ENCODE data around the gene TPRG1L. TPM values are rescaled to one million over a fixed set of nuclear protein-coding genes. Genes with fewer than 3 reads are reported as not detected.

Gene TPRG1L
- total RNA-seq, 1 experiment from 2014 or later: 14.4 TPM

DNA sequence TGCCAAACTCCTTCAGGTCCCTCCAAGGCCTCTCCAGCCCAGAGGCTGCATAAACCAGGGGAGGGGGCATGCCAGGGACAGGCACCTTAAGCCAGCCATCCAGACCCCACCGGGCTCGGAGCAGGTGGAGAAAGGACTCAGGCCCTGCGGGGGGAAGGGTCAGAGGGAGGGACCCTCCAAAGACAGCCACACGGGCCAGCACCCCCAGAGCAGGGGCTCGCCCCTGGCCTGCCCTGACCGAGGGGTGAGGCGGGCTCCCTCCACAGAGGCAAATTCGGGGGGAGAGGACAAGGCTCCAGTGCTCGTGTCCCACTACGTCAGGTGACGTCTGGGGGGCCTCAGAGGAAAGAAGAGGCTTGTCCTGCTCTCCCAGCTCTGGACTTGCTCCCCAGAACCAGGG is 21.7 kb upstream of the TPRG1L start:
- Histone ChIP-seq H4K20me1 (ENCODE audit: insufficient read depth, low read depth, low read length) (no peaks in the 10 kb centered on the region), H3K9me3 (ENCODE audit: low read length) (peaks cover 2% of the 10 kb centered on the region; the same call in 1 of the 2 replicates), H3K4me2 (ENCODE audit: low read depth, low read length, poor library complexity, severe bottlenecking) (no peak overlapping the region), H3K27ac (ENCODE audit: low read length) (no peak overlapping the region), H3K36me3 (ENCODE audit: insufficient read depth, low read length) (no peaks in the 10 kb centered on the region), H2AFZ (ENCODE audit: low read length) (no peak overlapping the region), H3K9me2 (replicated peaks; ENCODE audit: insufficient read depth, low read length) (no peaks in the 10 kb centered on the region), H3K4me1 (ENCODE audit: low read length) (peaks cover 3% of the 10 kb centered on the region; the same call in 1 of the 2 replicates), H3K27me3 (ENCODE audit: low read length) (no peaks in the 10 kb centered on the region), H3K9ac (ENCODE audit: low read length) (no peak overlapping the region), H3K79me2 (ENCODE audit: low read length) (no peaks in the 10 kb centered on the region), H3K4me3 (ENCODE audit: low read length) (no peak overlapping the region)
- no peak for DNase-seq

DNA sequence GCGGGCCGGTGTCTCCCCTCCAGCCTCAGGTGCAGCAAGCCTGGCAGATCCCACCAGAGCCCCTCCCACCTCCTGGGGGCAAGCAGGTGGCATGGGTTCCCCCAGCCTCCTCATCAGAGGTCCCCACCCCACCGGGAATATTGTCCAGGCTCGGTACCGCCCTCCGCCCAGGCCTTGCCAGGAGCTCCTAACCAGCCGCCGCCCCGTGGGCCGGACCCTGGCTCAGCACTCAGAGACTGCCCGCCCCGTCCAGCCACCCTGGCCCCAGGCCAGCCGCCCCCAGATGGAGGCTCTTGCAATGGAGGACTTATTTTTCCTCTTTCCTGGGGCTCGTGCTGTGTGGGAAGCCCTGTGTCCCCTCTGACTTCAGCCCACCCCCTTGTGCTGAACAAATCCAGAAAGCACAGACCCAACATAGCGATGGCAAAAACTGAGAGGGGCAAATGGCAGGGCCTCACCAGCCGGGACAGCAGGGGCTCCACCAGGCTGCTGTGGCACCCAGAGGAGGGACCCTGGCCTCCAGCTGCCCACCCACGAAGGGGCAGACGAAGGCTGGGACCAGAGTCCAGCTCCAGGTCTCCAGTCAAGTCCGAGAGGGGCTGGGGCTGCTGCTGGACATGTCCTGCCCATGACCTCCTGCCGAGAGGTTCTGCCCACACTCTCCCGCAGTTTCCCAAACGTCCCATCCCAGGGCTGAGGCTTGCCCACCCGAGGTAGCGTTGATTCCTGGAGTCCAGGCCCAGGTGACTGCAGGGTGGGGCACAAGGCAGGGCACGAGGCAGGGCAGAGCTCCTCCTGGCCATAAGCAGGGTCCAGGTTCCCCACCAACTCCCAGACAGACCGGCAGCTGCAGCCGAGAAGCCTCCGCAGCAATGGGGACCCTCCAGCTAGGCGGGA is 21.0 kb upstream of the TPRG1L start:
- H2AFZ ChIP-seq (ENCODE audit: low read length): no peak overlapping the region
- H3K36me3 ChIP-seq (ENCODE audit: insufficient read depth, low read length): no peaks in the 10 kb centered on the region
- H3K9me3 ChIP-seq (ENCODE audit: low read length): peaks cover 2% of the 10 kb centered on the region; the same call in 1 of the 2 replicates
- no peaks in the 10 kb centered on the region for H3K27me3 ChIP-seq (ENCODE audit: low read length)
- no peak overlapping the region for H3K4me2 ChIP-seq (ENCODE audit: low read depth, low read length, poor library complexity, severe bottlenecking)
- no peaks in the 10 kb centered on the region for H3K9me2 ChIP-seq (replicated peaks; ENCODE audit: insufficient read depth, low read length)
- no peaks in the 10 kb centered on the region for H4K20me1 ChIP-seq (ENCODE audit: insufficient read depth, low read depth, low read length)
- no peak overlapping the region for H3K27ac ChIP-seq (ENCODE audit: low read length)
- H3K9ac ChIP-seq (ENCODE audit: low read length): no peak overlapping the region
- no peaks in the 10 kb centered on the region for H3K79me2 ChIP-seq (ENCODE audit: low read length)
- H3K4me1 ChIP-seq (ENCODE audit: low read length): no peaks in the 10 kb centered on the region
- no peak overlapping the region for H3K4me3 ChIP-seq (ENCODE audit: low read length)
- DNase-seq: no peak

DNA sequence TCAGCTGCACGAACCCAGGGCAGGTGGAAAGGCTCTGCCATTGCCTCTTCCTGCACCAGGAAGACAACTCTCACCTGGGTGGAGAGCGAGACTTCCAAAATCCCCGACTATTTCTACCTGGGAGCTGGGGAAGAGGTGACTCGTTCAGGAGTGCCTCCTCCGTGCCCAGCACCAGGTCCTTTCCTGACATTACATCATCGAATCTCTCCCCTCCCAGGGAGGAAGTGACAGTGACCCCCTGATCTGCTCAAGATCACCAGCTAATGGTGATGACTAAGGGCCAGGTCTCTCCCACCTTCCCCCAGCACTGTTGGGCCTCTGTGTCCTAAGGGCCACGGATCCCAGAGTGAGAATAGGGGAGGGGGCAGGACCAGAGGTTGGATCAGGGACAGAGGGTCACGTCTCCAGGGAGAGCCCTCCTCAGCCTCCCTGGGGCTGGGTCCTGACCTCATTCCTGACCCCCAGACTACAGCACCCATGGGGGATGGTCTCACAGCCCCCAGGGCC is 20.3 kb upstream of the TPRG1L start:
- Histone ChIP-seq H3K36me3 (ENCODE audit: insufficient read depth, low read length) (no peaks in the 10 kb centered on the region), H3K9ac (ENCODE audit: low read length) (no peak overlapping the region), H3K4me3 (ENCODE audit: low read length) (no peak overlapping the region), H3K9me3 (ENCODE audit: low read length) (peaks cover 2% of the 10 kb centered on the region; the same call in 1 of the 2 replicates), H3K9me2 (replicated peaks; ENCODE audit: insufficient read depth, low read length) (no peaks in the 10 kb centered on the region), H4K20me1 (ENCODE audit: insufficient read depth, low read depth, low read length) (no peaks in the 10 kb centered on the region), H3K79me2 (ENCODE audit: low read length) (no peaks in the 10 kb centered on the region), H3K27me3 (ENCODE audit: low read length) (no peaks in the 10 kb centered on the region), H3K4me1 (ENCODE audit: low read length) (no peaks in the 10 kb centered on the region), H3K4me2 (ENCODE audit: low read depth, low read length, poor library complexity, severe bottlenecking) (no peak overlapping the region), H2AFZ (ENCODE audit: low read length) (no peak overlapping the region), H3K27ac (ENCODE audit: low read length) (no peak overlapping the region)
- no peak for DNase-seq

DNA sequence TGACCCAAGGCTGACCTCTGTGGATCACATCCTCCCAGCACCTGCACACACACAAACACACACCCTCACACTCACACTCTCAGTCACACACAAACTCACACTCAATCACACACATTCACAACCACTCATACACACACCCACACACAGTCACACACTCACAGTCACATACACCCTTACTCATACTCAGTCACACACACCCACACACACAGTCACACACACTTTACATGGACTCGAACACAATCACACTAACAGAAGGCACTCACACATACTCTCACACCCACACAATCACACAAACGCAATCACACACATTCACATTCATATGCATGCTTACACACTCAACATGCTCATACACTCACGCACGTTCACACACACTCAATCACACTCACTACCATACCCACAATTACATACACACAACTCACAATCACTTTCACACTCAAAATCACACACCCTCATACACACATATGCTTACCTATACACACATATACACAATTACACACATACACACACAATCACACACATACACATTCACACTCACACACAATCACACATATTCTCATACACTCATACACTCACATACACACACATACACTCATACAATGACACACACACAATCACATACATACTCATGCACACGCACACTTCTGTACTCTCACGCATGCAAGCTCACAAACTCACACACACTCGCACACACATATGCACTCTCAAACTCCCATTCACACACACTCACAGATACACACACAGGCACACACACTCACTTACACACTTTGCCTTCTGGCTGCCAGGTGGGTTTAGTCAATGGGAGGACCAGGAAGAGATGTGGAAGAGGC is 19.6 kb upstream of the TPRG1L start:
- H3K79me2 ChIP-seq (ENCODE audit: low read length): no peaks in the 10 kb centered on the region
- H3K36me3 ChIP-seq (ENCODE audit: insufficient read depth, low read length): no peaks in the 10 kb centered on the region
- no peak overlapping the region for H3K4me3 ChIP-seq (ENCODE audit: low read length)
- H4K20me1 ChIP-seq (ENCODE audit: insufficient read depth, low read depth, low read length): no peaks in the 10 kb centered on the region
- H3K27me3 ChIP-seq (ENCODE audit: low read length): no peaks in the 10 kb centered on the region
- no peak overlapping the region for H2AFZ ChIP-seq (ENCODE audit: low read length)
- no peak overlapping the region for H3K27ac ChIP-seq (ENCODE audit: low read length)
- H3K9me3 ChIP-seq (ENCODE audit: low read length): peaks cover 2% of the 10 kb centered on the region; the same call in 1 of the 2 replicates
- no peak overlapping the region for H3K4me2 ChIP-seq (ENCODE audit: low read depth, low read length, poor library complexity, severe bottlenecking)
- no peak for DNase-seq
- H3K9ac ChIP-seq (ENCODE audit: low read length): no peak overlapping the region
- H3K4me1 ChIP-seq (ENCODE audit: low read length): no peaks in the 10 kb centered on the region
- H3K9me2 ChIP-seq (replicated peaks; ENCODE audit: insufficient read depth, low read length): no peaks in the 10 kb centered on the region

DNA sequence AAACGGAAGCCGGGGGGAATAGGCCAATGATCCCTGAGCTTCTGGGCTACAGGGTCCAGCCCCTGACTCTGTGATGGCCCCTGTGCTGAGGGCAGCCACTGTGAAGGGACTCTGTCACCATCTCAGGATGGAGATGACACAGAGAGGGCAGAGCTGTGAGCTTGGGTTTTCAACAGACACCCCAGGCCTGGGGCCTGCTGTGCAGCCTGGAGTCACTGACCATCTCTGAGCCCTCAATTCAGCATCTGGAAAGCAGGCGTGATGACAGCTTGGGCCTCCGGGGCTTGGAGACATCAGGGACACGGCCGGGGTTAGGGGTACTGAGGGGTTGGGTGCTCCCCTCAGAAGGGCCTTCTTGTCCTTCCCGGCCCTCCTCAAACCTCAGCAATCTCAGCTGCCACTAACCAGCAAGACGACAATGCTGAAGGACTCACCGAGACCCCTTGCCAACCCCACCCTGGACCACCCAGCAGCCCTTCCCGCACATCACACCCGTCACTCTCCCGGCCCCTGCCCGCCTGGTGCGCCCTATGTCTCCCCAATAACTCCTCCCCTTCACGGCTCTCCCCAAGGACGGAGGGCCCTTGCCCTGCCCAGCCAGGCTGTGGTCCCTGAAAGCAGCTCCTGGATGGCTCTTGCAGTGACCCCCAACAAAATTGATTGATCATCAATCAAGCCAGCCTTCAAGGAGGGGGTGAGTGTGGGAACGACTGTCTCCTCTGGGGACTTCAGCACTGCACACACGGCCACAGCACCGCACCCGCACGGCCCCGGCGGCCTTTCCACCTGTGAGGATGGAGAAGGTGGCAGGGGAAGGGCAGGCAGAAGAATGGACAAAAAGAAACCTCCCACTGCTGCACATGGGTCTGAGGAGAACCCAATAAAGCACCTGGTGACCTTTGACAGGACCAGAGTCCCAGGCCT is 17.8 kb upstream of the TPRG1L start:
- Histone ChIP-seq H3K4me2 (ENCODE audit: low read depth, low read length, poor library complexity, severe bottlenecking) (no peak overlapping the region), H3K4me1 (ENCODE audit: low read length) (no peaks in the 10 kb centered on the region), H3K9me3 (ENCODE audit: low read length) (peaks cover 2% of the 10 kb centered on the region; the same call in 1 of the 2 replicates), H3K79me2 (ENCODE audit: low read length) (no peaks in the 10 kb centered on the region), H3K4me3 (ENCODE audit: low read length) (no peak overlapping the region), H3K27ac (ENCODE audit: low read length) (no peak overlapping the region), H2AFZ (ENCODE audit: low read length) (no peak overlapping the region), H3K27me3 (ENCODE audit: low read length) (no peaks in the 10 kb centered on the region), H4K20me1 (ENCODE audit: insufficient read depth, low read depth, low read length) (no peaks in the 10 kb centered on the region), H3K9ac (ENCODE audit: low read length) (no peak overlapping the region), H3K9me2 (replicated peaks; ENCODE audit: insufficient read depth, low read length) (no peaks in the 10 kb centered on the region), H3K36me3 (ENCODE audit: insufficient read depth, low read length) (no peaks in the 10 kb centered on the region)
- no peak for DNase-seq

DNA sequence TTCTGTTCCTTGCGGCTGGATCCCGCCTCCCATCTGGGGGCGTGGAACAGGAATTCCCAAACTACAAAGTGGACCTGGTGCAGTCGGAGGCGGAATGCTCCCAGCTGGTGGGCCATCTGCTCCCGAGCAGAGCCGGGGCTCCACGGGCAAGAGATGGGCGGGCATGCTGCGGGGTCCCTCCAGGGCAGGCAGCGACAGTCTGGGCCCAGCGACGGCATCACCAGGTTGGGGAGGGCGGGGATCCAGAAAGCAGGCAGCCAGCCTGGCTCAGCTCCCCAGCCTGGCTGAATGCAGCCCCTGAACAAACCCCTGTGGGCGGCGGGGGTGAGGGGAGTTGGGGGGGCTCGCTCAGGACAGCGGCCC is 17.1 kb upstream of the TPRG1L start:
- no peak overlapping the region for H3K9ac ChIP-seq (ENCODE audit: low read length)
- no peaks in the 10 kb centered on the region for H3K27me3 ChIP-seq (ENCODE audit: low read length)
- H3K79me2 ChIP-seq (ENCODE audit: low read length): no peaks in the 10 kb centered on the region
- H3K4me1 ChIP-seq (ENCODE audit: low read length): no peaks in the 10 kb centered on the region
- no peak overlapping the region for H3K27ac ChIP-seq (ENCODE audit: low read length)
- H2AFZ ChIP-seq (ENCODE audit: low read length): no peak overlapping the region
- H3K9me2 ChIP-seq (replicated peaks; ENCODE audit: insufficient read depth, low read length): no peaks in the 10 kb centered on the region
- no peak for DNase-seq
- H3K36me3 ChIP-seq (ENCODE audit: insufficient read depth, low read length): no peaks in the 10 kb centered on the region
- peaks cover 2% of the 10 kb centered on the region; the same call in 1 of the 2 replicates for H3K9me3 ChIP-seq (ENCODE audit: low read length)
- no peak overlapping the region for H3K4me3 ChIP-seq (ENCODE audit: low read length)
- no peak overlapping the region for H3K4me2 ChIP-seq (ENCODE audit: low read depth, low read length, poor library complexity, severe bottlenecking)
- H4K20me1 ChIP-seq (ENCODE audit: insufficient read depth, low read depth, low read length): no peaks in the 10 kb centered on the region

DNA sequence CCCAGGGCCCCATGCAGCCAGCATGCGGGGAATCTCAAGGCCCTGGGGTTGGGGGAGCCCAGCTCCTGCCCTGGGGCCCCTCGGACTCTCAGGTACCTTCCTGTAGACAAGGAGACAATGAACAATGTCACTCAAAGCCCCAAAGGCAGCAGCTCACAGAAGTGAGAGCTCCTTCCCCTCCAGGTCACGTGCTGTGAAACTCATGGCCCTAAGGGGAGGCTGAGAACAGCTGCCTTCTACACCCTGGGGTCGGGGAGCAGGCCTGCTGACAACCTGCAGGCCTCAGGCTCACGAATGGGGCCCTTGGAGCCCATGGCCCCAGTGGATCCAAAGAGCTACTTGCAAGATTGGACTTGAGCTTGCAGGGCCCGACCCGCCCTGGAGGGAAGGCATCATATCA is 16.7 kb upstream of the TPRG1L start:
- Histone ChIP-seq H3K9ac (ENCODE audit: low read length) (no peak overlapping the region), H3K9me2 (replicated peaks; ENCODE audit: insufficient read depth, low read length) (no peaks in the 10 kb centered on the region), H3K36me3 (ENCODE audit: insufficient read depth, low read length) (no peaks in the 10 kb centered on the region), H3K4me1 (ENCODE audit: low read length) (no peaks in the 10 kb centered on the region), H3K4me3 (ENCODE audit: low read length) (no peak overlapping the region), H3K9me3 (ENCODE audit: low read length) (peaks cover 2% of the 10 kb centered on the region; the same call in 1 of the 2 replicates), H2AFZ (ENCODE audit: low read length) (no peak overlapping the region), H3K27ac (ENCODE audit: low read length) (no peak overlapping the region), H4K20me1 (ENCODE audit: insufficient read depth, low read depth, low read length) (no peaks in the 10 kb centered on the region), H3K79me2 (ENCODE audit: low read length) (no peaks in the 10 kb centered on the region), H3K27me3 (ENCODE audit: low read length) (no peaks in the 10 kb centered on the region), H3K4me2 (ENCODE audit: low read depth, low read length, poor library complexity, severe bottlenecking) (no peak overlapping the region)
- no peak for DNase-seq
